WERI-Rb-1 (cell line): ENCODE results near the gene SLC7A6.

Experiments used
- DNase-seq: peaks from one replicate; pipeline ENCODE4 v3.0.0-alpha.2; 2020
- H3K27ac ChIP-seq: fragments of 250-450 bp; sonication (Bioruptor Pico); 2 replicates; pipeline ENCODE4 v1.5.1; 2020; ENCODE audit warnings: mild to moderate bottlenecking, moderate library complexity
- H3K27me3 ChIP-seq: fragments of 250-450 bp; sonication (Bioruptor Pico); 2 replicates; pipeline ENCODE4 v1.5.1; 2021; ENCODE audit warnings: mild to moderate bottlenecking, low read depth, moderate library complexity; ENCODE audit not compliant: insufficient read depth, severe bottlenecking
- H3K36me3 ChIP-seq: fragments of 250-450 bp; sonication (Bioruptor Pico); 2 replicates; pipeline ENCODE4 v1.5.1; 2020; ENCODE audit warnings: mild to moderate bottlenecking, moderate library complexity
- H3K4me3 ChIP-seq: 2 replicates; pipeline ENCODE4 v1.5.1; 2011; ENCODE audit warnings: low read depth, mild to moderate bottlenecking, control low read depth, low read length
- H3K9me3 ChIP-seq: fragments of 250-450 bp; sonication (Bioruptor Pico); 2 replicates; pipeline ENCODE4 v1.5.1; 2021; ENCODE audit warnings: mild to moderate bottlenecking, moderate library complexity; ENCODE audit not compliant: severe bottlenecking
- CTCF ChIP-seq: IDR thresholded peaks from 2 replicates; pipeline ENCODE4 v1.5.1; 2011; ENCODE audit warnings: low read depth, mild to moderate bottlenecking, control low read depth, inconsistent platforms, low read length

SLC7A6 gene

GRCh38 chr16:68291227-68291626 is 26.9 kb downstream of the SLC7A6 start:
- no peak overlapping the region for H3K4me3 ChIP-seq
- H3K9me3 ChIP-seq = no peaks in the 10 kb centered on the region
- H3K36me3 ChIP-seq = peaks cover 74% of the 10 kb centered on the region
- DNase-seq = no peak
- H3K27me3 ChIP-seq = no peaks in the 10 kb centered on the region
- H3K27ac ChIP-seq = no peak overlapping the region
- TF ChIP-seq CTCF = no peak

- Histone ChIP-seq H3K4me3 (no peak overlapping the region), H3K36me3 (peaks cover 78% of the 10 kb centered on the region), H3K9me3 (no peaks in the 10 kb centered on the region), H3K27me3 (no peaks in the 10 kb centered on the region), H3K27ac (no peak overlapping the region)
- no peak for DNase-seq
- TF ChIP-seq CTCF = no peak
Measured at GRCh38 chr16:68292425-68292824, 28.1 kb downstream of the SLC7A6 start.

- Histone ChIP-seq H3K27me3 (no peaks in the 10 kb centered on the region), H3K36me3 (peaks cover 85% of the 10 kb centered on the region), H3K4me3 (no peak overlapping the region), H3K9me3 (no peaks in the 10 kb centered on the region), H3K27ac (no peak overlapping the region)
- no peak for DNase-seq
- TF ChIP-seq CTCF = no peak
Measured at GRCh38 chr16:68296291-68296690, 32.0 kb downstream of the SLC7A6 start.

DNA sequence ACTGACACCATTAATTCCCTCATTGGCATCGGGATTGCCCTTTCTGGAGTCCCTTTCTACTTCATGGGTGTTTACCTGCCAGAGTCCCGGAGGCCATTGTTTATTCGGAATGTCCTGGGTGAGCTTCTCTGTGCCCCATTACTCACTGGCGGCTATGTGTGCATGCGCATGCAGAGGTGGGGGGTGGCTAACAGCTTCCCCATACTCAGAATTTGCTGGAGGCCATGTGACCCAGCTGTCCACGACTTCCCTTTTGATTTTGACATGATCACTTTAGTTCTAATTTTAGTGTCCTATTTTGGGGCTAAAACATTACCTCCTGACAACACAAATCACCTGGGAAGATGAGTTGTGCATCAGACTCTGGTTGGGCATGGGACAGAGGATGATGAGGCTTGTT is 32.4 kb downstream of the SLC7A6 start:
- H3K36me3 ChIP-seq = peaks cover 85% of the 10 kb centered on the region

GRCh38 chr16:68297908-68298307 is 33.6 kb downstream of the SLC7A6 start:
- TF ChIP-seq CTCF = no peak
- no peaks in the 10 kb centered on the region for H3K9me3 ChIP-seq
- H3K36me3 ChIP-seq = peaks cover 85% of the 10 kb centered on the region

More for the DNA sequence above, 32.4 kb downstream of the SLC7A6 start:
- no peaks in the 10 kb centered on the region for H3K27me3 ChIP-seq
- no peak for DNase-seq
- no peak overlapping the region for H3K27ac ChIP-seq
- no peak for TF ChIP-seq CTCF
- H3K9me3 ChIP-seq = no peaks in the 10 kb centered on the region
- no peak overlapping the region for H3K4me3 ChIP-seq

GRCh38 chr16:68298312-68298711 is 34.0 kb downstream of the SLC7A6 start:
- Histone ChIP-seq H3K27me3 (no peaks in the 10 kb centered on the region), H3K9me3 (no peaks in the 10 kb centered on the region), H3K4me3 (no peak overlapping the region), H3K27ac (no peak overlapping the region), H3K36me3 (peaks cover 87% of the 10 kb centered on the region)
- no peak for TF ChIP-seq CTCF
- no peak for DNase-seq

More at GRCh38 chr16:68297908-68298307, 33.6 kb downstream of the SLC7A6 start:
- no peak overlapping the region for H3K4me3 ChIP-seq
- H3K27me3 ChIP-seq = no peaks in the 10 kb centered on the region
- no peak overlapping the region for H3K27ac ChIP-seq
- DNase-seq = no peak
